A172 (cell line): ENCODE results near the gene COL4A1. TPM values are rescaled to one million over a fixed set of nuclear protein-coding genes. Genes with fewer than 3 reads are reported as not detected.

ENCODE experiments used
- DNase-seq: peaks from one replicate; pipeline ENCODE4 v3.0.0-alpha.2; 2015; ENCODE audit warnings: low spot score
- total RNA-seq: library from RNA; depleted of rRNA; stranded (reverse); fragments of >200 nt; shearing (Covaris generic); gene quantifications from 2 replicates; pipeline ENCODE4 v1.2.3, GENCODE V29; 2014

Gene COL4A1
- total RNA-seq, 1 experiment from 2014 or later = 221 TPM

GRCh38 chr13:110199046-110199831 is 107.7 kb downstream of the COL4A1 start:
- DNase-seq = no peak

DNA sequence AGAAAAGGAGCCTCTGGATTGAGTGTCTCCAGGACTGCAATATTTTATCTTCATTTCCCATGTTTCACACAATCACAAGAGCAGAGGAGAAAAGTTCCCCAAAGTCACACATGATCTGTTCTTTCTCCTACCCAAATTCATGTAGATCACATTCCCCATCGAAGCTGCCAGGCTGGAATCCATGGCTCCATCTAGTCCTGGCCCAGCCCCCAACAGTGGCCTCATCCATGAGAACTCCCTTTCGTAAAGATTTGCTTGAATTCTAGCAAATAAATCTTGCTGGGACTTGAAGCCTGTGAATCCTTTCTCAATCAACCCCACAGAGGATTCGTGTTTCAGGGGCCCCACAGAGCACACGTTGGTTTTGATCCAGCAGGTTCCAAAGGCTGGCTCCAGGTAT is 109.5 kb downstream of the COL4A1 start:
- no peak for DNase-seq

DNA sequence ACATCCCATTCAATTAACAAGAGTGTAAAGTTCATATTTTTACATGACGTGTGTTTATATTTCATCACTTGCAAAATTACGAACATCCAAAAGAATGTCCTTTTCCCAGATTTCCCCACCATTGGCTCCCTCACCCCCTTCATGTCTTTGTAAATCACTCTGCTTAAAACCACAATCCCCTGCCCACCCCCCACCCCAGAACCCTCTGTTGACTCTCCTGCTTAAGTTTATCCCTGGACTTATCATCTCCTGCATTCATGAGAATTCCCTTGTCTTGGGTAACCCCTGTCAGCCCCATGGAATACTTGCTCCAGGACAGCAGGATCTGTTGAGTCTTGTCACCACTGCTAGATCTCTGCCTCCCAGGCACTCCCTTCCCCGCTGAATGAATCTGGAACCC is 109.9 kb downstream of the COL4A1 start:
- no peak for DNase-seq

DNA sequence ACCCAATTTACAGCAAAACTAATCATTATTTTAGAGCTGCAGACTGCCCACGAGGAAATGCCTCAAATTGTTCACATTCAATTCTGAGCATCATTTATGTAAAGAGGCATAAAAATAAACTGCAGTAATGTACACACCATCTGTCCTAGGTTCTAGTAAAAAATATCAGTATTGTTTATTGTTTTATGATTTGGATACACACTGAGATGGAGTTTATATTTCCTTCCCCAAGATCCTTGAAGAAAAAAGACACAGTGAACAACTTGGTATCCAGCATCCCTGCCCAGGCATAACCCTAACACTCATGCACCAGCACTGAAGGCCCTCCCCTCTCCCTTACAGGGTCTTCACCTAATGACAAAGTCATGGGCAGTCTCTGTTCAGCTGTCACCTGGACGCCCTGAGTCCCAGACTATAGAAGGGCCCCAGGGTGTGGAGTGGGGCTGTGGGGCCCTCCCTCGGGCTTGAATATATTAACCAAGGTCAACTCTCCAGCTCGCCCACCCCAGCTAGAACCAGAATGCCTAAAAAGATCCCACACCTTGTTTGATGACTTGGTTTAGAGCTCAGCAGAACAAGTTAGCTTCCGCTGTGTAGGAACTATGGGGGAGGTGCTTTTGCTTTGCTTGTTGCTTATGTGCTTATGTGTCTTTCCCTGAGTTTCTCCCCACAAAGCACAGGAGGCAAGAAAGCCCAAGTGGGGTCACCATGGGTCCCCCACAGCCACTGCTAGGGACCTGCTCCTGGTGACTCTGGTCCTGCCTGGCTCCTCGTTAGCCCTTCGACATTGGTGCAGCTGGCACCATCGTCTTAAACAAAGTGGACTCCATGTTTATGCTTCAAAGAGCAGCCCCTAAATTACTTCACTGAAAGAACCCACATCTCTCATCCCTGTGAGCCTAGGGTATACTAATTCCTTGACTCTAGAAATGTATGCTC is 111.1 kb downstream of the COL4A1 start:
- no peak for DNase-seq

GRCh38 chr13:110194451-110194850 is 112.5 kb downstream of the COL4A1 start:
- no peak for DNase-seq

GRCh38 chr13:110193491-110193890 is 113.5 kb downstream of the COL4A1 start:
- no peak for DNase-seq

- no peak for DNase-seq
Observed at GRCh38 chr13:110192472-110192871, 114.5 kb downstream of the COL4A1 start.

DNA sequence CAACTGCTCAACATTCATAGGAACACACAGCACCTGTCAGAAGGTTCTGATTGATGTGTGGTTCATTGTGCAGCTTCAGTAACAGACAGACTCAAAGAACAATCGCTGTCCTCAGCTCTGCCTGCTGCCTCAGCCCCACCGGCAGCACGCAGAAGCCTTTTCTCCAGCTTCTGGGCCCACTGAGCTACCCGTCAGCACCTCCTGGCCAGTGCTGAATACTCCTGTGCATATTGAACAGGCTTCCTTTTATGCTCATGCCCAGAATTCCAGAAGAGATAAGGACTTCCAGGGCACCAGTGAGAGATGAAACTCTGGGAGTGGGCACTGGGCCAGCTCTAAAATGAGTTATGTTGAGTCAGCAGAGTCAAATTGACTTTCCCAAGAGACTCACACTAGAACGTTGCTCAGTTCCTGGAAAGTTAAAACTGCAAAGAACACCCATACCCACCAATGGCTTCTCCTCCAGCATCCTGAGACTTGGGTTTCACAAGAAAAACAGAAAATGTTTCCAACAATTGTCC is 119.3 kb downstream of the COL4A1 start:
- DNase-seq = peak; percentile 70

- DNase-seq = no peak
Observed at GRCh38 chr13:110186231-110186855, 120.6 kb downstream of the COL4A1 start.

- DNase-seq = no peak
Observed at GRCh38 chr13:110185696-110186095, 121.3 kb downstream of the COL4A1 start.

GRCh38 chr13:110183910-110184309 is 123.0 kb downstream of the COL4A1 start:
- no peak for DNase-seq

DNA sequence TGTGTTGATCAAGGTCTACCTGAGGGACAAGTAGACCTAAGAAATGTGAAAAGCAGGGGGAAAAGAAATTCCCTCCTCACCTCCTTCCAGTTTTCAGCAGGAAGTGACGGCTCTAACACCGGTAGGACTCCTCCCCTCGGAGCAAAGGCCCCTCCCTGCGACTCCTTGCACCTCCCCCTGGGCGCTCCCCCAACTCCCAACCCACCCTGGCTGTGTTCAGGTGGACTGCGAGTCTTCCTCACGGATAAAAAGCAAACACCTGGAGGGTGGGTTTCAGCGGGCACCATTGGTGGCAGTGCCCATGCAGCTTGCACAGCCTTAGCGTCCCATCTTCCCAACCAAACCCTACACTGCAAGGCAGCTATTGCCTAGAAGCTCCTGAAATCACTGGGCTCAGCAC is 124.5 kb downstream of the COL4A1 start:
- no peak for DNase-seq

GRCh38 chr13:110182003-110182402 is 125.0 kb downstream of the COL4A1 start:
- no peak for DNase-seq

GRCh38 chr13:110179857-110180147 is 127.2 kb downstream of the COL4A1 start:
- no peak for DNase-seq

DNA sequence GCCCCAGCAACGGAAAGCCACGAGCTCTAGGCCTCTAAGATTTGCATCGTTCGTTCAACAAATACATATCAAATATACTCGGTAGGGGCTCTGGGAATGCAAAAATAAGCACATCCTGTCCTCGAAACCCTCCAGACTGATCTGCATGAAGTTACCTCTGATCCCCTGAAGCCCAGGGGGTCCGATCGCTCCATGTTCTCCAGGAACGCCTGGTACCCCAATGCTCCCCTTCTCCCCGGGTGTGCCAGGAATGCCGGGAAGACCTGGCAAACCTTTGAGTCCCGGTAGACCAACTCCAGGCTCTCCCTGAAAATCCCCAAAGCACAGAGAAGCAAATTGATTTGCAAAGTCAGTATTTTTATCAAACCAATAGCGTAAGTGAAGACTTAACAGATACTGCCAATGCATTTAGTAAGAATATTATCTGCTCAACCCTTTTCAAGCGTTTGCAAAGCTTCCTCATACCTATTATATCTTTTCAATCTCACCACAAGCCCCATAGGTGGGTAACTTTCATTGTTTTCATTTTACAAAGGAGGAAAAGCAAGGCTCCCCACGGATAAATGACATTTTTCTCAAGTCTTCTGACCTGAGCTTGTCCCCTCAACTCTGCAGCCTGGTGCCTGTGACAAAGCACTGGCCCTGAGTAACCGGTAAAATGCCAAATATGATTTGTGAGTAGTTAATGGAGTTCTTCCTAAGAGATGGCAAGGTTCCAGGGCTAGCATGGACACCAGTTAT is 127.7 kb downstream of the COL4A1 start:
- no peak for DNase-seq

DNA sequence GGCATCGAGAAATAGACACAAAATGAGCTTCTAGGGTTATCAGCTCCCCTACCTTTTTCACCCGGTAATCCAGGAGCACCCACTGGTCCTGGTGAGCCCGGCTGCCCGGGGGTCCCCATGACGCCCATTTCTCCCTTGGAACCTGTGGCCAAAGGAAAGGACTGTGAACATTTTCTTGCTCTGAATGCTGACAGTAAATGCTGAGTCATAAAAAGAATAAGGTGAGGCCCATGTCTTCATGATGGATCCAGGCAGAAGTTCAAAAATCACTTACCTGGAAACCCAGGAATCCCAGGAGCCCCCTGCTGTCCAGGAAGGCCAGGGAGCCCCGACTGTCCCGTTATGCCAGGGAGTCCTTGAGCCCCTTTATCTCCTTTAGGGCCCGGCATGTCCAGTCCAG is 129.2 kb downstream of the COL4A1 start:
- DNase-seq = no peak

DNA sequence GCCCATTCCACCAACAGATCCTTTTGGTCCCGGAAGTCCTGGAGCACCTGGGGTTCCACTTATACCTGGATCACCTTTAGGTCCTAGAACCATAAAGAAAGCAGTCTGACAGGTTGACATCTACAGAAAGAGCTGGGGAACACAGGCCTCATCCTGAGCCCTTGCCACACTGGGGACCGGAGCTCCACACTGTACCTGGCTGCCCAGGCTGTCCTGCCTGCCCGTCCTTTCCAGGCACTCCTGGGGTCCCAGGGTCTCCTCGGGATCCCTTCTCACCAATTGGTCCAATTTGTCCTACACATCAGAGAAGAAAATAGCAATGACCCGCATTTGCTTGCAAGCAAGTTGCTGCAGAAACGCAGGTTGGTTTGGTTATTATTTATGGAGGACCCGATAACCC is 130.5 kb downstream of the COL4A1 start:
- DNase-seq = no peak

- no peak for DNase-seq
Observed at GRCh38 chr13:110173247-110173818, 133.6 kb downstream of the COL4A1 start.

- DNase-seq = no peak
Observed at GRCh38 chr13:110170882-110171281, 136.1 kb downstream of the COL4A1 start.

- no peak for DNase-seq
Observed at GRCh38 chr13:110170020-110170790, 136.8 kb downstream of the COL4A1 start.
